ENCODE results near the gene EIF4G3.
A peak's percentile ranks its signal among the peaks of the same experiment; 100 is the strongest.
"Not testable (repeated sequence)": the region's sequence is repeated elsewhere in the genome, so short reads cannot be mapped to it uniquely, and the experiment has no call there.

Gene EIF4G3

GRCh38 chr1:20790785-20791184 lies 385.9 kb downstream of the EIF4G3 start:
- DNase-seq, result no peak

DNA sequence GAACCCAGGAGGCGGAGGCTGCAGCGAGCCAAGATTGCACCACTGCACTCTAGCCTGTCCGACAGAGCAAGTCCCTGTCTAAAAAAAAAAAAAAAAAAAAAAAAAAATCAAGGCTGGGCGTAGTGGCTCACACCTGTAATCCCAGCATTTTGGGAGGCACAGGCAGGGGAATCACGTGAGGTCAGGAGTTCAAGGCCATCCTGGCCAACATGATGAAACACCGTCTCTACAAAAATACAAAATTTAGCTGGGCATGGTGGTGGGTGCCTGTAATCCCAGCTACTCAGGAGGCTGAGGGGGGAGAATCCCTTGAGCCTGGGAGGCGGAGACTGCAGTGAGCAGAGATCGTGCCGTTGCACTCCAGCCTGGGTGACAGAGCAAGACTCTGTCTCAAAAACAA lies 387.1 kb downstream of the EIF4G3 start:
- not testable (repeated sequence) for DNase-seq

- no peak for DNase-seq
Observed at GRCh38 chr1:20787840-20788795, 388.6 kb downstream of the EIF4G3 start.

DNA sequence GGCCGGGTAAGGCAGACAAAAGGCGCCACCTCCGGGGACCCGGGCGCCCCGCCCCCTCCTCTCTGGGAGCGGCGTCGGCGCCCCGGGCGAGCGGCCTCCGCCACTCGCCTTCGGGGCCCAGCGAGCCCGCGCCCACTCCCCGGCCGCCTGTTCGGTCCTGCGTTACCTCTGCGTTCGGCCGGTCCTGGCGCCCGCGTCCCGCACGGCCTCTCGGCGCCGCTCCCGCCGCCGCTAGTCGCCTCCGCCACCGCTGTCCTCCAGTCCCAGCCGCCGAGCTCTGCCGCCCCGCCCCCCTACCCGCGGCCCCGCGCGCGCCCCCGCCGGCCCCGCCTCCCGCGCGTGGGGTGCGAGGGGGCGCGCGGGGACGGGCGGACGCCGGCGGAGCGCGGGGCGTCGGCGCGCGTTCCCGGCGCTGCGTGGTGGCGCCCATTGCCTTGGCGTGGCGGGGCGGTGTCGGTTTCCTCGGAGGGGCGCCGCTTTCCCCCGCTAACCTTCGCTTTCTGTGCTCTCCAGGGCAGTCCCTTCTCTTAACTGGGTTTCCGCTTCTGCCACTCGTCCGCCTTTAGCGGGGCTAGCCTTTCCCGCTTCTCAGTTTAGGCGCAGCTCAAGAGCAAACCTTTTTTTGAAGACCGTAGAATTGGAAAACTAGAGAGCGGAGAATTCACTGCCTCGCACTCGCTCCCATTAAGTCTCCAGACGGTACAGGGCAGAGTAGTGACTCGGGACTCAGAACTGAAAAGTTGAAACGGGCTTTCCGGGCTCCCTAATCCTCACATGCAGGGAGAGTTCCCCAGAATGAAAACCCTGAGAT lies 389.5 kb downstream of the EIF4G3 start, which contains the start of gene HP1BP3:
HP1BP3 (minus strand) TSS at position 279 of the 811 bp plus-strand sequence. CDS start 6,867 bp downstream, outside the sequence.
- peak; percentile 83 for DNase-seq

GRCh38 chr1:20786253-20787028 lies 390.3 kb downstream of the EIF4G3 start:
- DNase-seq, result peak; percentile 97

GRCh38 chr1:20785907-20786252 lies 390.8 kb downstream of the EIF4G3 start:
- no peak for DNase-seq

GRCh38 chr1:20775700-20776099 lies 401.0 kb downstream of the EIF4G3 start:
- DNase-seq, result no peak

DNA sequence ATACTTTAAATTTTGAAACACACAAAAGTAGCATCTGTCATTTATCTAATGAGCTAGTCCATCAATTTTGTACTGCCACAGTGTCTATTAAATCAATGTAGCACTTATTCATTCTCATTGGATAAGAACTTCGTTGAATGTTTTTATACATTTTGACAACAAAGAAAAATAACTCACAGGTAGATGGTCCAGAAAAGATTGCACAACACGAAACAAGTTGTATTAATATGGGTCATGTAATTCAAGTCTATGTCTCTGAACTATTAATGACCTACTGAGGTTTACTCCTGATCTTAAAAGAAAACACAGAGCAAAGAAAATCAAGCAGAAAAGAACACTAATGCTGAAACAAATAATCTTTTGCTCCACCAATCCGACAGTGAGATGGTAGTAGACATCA lies 404.9 kb downstream of the EIF4G3 start:
- DNase-seq, result no peak

DNA sequence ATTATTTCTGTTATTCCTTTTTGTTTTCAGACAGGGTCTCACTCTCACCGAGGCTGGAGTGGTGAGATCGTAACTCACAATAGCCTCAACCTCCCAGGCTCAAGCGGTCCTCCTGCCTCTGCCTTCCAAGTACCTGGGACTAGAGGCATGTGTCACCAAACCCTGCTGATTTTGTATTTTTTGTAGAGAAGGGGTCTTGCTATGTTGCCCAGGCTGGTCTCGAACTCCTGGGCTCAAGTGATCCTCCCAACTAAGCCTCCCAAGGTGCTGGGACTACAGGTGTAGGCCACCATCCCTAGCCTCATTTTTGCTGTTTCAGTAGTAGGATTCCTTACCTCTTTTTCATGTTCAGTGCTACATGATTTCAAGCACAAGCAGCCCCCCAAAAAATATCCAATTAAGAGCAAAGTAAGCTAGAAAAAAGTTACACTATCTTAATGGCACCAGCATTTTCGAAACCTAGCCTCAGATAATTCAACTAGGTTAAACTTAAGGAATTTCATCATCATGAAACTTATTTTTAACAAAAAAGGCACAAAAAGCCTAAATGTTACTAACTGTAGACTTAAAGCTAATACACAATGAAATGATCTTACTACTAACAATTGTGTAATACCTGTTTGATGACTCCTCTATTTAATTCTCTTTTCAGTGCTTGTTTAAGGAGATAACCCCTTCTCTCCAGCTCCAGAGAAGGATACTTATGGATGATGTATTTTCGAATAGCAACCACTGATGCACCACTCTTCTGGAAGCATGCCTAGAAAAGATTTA lies 406.2 kb downstream of the EIF4G3 start:
- DNase-seq, result no peak

DNA sequence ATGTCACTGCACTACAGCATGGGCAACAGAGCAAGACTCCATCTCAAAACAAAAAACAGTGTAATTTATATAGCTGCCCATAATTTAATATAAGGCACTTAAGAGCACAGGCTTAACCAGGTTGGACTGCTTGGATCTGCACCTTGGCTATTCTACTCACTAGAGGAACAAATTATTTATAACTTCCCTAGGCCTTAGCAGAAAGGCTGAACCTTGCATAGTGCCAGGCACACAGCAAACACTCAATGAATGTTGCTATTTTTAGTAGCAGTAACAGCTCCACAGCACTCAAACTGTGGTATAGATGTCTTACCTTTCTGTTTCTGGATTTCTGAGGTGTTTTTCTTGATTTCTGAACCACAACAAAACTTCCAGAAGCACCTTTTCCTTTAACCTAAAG lies 409.4 kb downstream of the EIF4G3 start:
- no peak for DNase-seq

DNA sequence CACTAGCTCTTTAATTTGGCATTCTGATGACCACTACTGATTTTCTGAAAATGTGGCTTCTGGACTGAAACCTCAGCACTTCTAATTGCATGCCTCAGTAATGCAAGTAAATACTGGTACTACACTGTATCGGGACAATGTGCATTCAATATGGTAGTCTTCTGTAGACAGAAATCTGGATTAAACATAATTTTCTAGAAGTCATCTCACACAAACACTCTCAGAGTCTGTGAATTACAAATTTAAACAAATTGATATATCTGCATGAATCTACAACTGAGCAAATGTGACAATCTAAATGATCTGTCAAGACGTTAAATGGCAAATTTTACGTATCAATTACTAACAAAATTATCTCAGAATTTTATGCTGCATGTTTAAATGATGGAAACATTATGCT lies 413.3 kb downstream of the EIF4G3 start:
- DNase-seq, result no peak

- DNase-seq, result no peak
Observed at GRCh38 chr1:20760322-20760721, 416.4 kb downstream of the EIF4G3 start.

Measured in T1000 (cell line).